ENCODE data around the gene PHLDB2.

PHLDB2 gene

DNA sequence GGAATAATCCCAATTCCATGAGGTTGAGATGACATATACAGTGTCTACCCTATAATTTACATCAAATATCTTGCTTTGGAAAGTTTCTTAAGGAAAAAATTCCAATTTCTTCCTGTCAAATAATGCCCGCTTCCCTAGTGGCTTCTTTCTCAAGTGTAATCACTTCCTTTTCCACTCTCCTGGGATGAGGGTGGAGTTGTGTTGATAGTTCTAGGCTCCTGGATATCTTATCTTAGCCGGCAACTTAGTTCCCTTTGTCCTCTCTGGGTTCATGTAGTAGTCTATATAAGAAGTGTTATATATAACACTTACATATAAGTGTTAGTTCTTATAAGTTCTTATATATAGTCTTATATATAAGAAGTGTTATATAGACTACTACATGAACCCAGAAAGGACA lies 150.6 kb downstream of the PHLDB2 start:
- TF ChIP-seq MYC (IDR thresholded peaks at IDR 0.05; ENCODE audit: low read depth, low read length) (no peak), POLR2A (IDR thresholded peaks at IDR 0.05; ENCODE audit: extremely low read depth, insufficient read length) (no peak)
- TF ChIP-seq, protein P1, sequence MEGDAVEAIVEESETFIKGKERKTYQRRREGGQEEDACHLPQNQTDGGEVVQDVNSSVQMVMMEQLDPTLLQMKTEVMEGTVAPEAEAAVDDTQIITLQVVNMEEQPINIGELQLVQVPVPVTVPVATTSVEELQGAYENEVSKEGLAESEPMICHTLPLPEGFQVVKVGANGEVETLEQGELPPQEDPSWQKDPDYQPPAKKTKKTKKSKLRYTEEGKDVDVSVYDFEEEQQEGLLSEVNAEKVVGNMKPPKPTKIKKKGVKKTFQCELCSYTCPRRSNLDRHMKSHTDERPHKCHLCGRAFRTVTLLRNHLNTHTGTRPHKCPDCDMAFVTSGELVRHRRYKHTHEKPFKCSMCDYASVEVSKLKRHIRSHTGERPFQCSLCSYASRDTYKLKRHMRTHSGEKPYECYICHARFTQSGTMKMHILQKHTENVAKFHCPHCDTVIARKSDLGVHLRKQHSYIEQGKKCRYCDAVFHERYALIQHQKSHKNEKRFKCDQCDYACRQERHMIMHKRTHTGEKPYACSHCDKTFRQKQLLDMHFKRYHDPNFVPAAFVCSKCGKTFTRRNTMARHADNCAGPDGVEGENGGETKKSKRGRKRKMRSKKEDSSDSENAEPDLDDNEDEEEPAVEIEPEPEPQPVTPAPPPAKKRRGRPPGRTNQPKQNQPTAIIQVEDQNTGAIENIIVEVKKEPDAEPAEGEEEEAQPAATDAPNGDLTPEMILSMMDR (IDR thresholded peaks at IDR 0.05; ENCODE audit: low read depth, low read length): no peak
- TF ChIP-seq, protein P2, sequence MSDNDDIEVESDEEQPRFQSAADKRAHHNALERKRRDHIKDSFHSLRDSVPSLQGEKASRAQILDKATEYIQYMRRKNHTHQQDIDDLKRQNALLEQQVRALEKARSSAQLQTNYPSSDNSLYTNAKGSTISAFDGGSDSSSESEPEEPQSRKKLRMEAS (IDR thresholded peaks at IDR 0.05; ENCODE audit: low read depth, low read length): no peak
- H3K4me3 ChIP-seq (ENCODE audit: low read depth, low read length): no peak overlapping the region
- DNase-seq (ENCODE audit: low read depth): no peak

DNA sequence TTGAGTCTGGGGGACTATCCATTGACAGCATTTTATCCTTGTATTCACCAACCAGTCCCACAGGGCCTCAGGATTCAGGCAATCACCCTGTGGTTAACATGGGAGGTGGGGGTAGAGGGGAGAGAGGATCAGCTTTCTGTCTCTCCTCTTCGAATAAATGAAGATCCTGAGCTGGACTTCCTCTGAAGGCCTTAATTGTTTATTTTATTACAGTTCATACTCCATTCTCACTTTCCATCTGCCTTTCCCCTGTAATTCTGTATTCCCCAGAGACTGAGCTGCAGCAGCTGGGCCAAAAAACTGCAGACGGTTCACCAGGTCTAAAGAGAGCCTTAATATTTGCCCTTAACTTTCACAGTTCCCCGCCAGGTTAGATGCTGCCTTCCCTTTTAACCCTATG lies 151.6 kb downstream of the PHLDB2 start:
- no peak for DNase-seq (ENCODE audit: low read depth)
- TF ChIP-seq POLR2A (IDR thresholded peaks at IDR 0.05; ENCODE audit: extremely low read depth, insufficient read length) (no peak), MYC (IDR thresholded peaks at IDR 0.05; ENCODE audit: low read depth, low read length) (no peak)
- TF ChIP-seq, protein P1 (IDR thresholded peaks at IDR 0.05; ENCODE audit: low read depth, low read length): no peak
- TF ChIP-seq, protein P2 (IDR thresholded peaks at IDR 0.05; ENCODE audit: low read depth, low read length): no peak
- H3K4me3 ChIP-seq (ENCODE audit: low read depth, low read length): no peak overlapping the region

DNA sequence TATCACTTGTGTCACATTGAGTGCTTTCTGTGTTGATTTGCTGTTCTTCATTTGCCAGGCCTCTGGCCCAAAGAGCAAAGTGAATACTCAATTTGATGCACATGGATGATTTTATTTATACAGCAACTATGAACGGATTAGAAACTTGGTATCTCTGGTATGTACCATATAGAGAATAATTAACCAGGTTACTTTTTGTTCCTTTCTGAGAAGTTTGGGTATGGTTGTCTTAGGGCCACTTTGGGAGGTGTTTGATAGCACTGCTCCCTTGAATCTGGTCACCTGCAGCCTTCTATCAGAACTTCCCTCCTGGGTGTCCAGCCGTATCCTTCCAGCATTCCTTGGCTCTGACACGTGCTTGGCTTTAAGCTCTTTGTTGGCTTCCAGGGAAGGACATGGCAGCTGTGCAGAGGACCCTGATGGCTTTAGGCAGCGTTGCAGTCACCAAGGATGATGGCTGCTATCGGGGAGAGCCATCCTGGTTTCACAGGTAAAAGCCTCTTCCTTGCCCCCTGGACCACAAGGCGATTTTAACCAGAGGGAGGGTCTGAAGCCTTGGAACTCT lies 152.4 kb downstream of the PHLDB2 start:
- TF ChIP-seq MYC (IDR thresholded peaks at IDR 0.05; ENCODE audit: low read depth, low read length) (no peak), POLR2A (IDR thresholded peaks at IDR 0.05; ENCODE audit: extremely low read depth, insufficient read length) (no peak)
- TF ChIP-seq, protein P2 (IDR thresholded peaks at IDR 0.05; ENCODE audit: low read depth, low read length): no peak
- TF ChIP-seq, protein P1 (IDR thresholded peaks at IDR 0.05; ENCODE audit: low read depth, low read length): no peak
- H3K4me3 ChIP-seq (ENCODE audit: low read depth, low read length): no peak overlapping the region

DNA sequence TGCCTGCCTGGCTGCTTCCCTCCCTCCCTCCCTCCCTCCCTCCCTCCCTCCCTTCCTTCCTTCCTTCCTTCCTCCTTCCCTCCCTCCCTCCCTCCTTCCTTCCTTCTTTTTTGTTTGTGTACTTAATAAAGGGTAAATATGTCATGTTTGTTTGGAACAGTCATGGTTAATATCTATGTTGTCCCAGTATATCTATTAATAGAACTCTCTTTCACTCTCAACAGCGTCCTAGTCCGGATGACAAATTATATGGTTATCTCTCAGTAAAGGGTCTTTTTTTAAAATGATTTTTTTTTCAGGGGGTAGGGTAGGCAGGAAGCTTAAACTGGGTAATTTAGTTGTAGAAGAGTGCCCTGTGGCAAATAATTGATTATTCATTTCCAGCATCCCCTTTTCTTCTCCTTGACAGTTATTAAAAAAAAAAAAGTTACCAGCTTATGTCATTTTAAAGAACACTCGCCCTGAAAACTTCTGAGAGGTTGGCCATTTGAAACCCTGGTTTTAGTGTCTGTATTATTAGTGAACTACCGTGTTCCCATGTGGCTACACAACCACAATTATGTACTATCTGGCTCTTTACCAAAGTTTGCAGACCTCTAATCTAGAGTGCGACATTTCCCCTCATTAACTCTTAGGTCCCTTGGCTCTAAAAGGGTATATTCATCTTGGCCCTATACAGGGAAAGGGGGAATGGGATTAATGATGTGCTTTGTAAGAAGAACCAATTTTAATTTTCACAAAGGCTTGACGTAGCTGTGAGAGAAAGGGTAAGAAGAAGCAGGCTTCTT lies 153.3 kb downstream of the PHLDB2 start:
- no peak for DNase-seq (ENCODE audit: low read depth)
- no peak for TF ChIP-seq MYC (IDR thresholded peaks at IDR 0.05; ENCODE audit: low read depth, low read length)
- TF ChIP-seq, protein P2 (IDR thresholded peaks at IDR 0.05; ENCODE audit: low read depth, low read length): no peak
- TF ChIP-seq POLR2A (IDR thresholded peaks at IDR 0.05; ENCODE audit: extremely low read depth, insufficient read length): no peak
- TF ChIP-seq, protein P1 (IDR thresholded peaks at IDR 0.05; ENCODE audit: low read depth, low read length): no peak
- no peak overlapping the region for H3K4me3 ChIP-seq (ENCODE audit: low read depth, low read length)

More for the DNA sequence above, 152.4 kb downstream of the PHLDB2 start:
- DNase-seq (ENCODE audit: low read depth): no peak

DNA sequence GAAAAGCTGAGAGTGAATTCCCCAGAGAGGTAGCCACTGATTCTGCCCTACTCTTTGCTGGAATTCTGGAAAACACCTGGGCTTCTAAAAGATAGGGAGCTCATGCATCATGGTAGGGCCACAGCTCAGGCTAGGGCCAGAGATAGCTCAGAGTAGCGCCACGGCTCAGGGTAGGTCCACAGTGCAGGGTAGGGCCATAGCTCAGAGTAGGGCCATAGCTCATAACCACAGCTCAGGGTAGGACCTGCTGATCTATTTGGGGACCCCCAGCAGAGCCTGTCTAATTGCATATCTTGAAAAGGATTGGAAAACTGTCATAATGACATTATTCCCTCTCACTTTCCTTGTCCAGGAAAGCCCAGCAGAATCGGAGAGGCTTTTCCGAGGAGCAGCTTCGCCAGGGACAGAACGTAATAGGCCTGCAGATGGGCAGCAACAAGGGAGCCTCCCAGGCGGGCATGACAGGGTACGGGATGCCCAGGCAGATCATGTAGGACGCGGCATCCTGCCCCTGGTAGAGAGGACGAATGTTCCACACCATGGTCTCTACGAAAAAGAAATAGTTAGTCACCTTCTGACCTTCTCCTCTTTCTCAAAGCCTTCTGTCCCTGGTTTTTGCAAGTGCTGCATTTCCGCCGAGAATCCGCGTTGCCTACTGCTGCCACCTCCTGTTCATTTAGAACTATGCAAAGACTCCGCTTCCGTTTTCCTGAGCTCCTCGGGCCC lies 154.2 kb downstream of the PHLDB2 start:
- DNase-seq (ENCODE audit: low read depth): peak; percentile 61
- no peak overlapping the region for H3K4me3 ChIP-seq (ENCODE audit: low read depth, low read length)
- TF ChIP-seq POLR2A (IDR thresholded peaks at IDR 0.05; ENCODE audit: extremely low read depth, insufficient read length) (no peak), MYC (IDR thresholded peaks at IDR 0.05; ENCODE audit: low read depth, low read length) (0 out of 2 replicates have a peak, but pooled peaks have one; percentile 21)
- TF ChIP-seq, protein P2 (IDR thresholded peaks at IDR 0.05; ENCODE audit: low read depth, low read length): no peak
- TF ChIP-seq, protein P1 (IDR thresholded peaks at IDR 0.05; ENCODE audit: low read depth, low read length): peak; percentile 39

Data from NB4 (cell line).